ENCODE data around the gene C20orf204. TPM values are rescaled to one million over a fixed set of nuclear protein-coding genes. Genes with fewer than 3 reads are reported as not detected.

The C20orf204 gene
- polyA plus RNA-seq, 2 donors = 0.38 to 0.67 TPM

DNA sequence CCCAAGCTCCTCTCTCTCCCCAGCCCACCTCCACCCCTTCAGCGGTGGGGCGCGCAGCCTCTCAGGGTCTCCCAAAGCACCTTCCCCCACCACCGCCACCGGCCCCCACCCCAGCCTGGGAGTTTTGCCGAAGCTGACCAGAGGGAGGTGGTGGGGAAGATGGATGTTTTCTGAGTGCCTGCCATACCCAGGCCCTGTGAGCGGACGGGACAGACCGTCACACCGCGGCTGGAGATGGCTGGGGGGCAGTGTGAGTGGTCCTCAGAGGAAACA is 5.7 kb downstream of the C20orf204 start:
- no peaks in the 10 kb centered on the region for H3K9me3 ChIP-seq (ENCODE audit: control insufficient read depth in 2 of 2, insufficient read depth in 1 of 2, low read depth in 1 of 2, low read length in 1 of 2)
- no peaks in the 10 kb centered on the region for H3K27me3 ChIP-seq (ENCODE audit: control insufficient read depth in 1 of 2, insufficient read depth in 2 of 2, low read length in 2 of 2)
- H3K27ac ChIP-seq (ENCODE audit: low read depth in 2 of 2, low read length in 1 of 2) = peak overlapping the region in 1 of 2 donors; percentile 26
- H3K4me1 ChIP-seq (ENCODE audit: control insufficient read depth in 2 of 2, insufficient read depth in 2 of 2, low read length in 1 of 2) = peaks cover 11 to 20% of the 10 kb centered on the region in 2 donors
- WGBS, 2 donors = 41 to 45% methylated on average over 11 of the region's 11 CpGs
- peak overlapping the region in 1 of 2 donors; percentile 4 for H3K4me3 ChIP-seq (ENCODE audit: low read depth in 1 of 2, low read length in 2 of 2)
- H3K36me3 ChIP-seq (ENCODE audit: control insufficient read depth in 2 of 2, insufficient read depth in 2 of 2, low read length in 1 of 2) = no peaks in the 10 kb centered on the region

DNA sequence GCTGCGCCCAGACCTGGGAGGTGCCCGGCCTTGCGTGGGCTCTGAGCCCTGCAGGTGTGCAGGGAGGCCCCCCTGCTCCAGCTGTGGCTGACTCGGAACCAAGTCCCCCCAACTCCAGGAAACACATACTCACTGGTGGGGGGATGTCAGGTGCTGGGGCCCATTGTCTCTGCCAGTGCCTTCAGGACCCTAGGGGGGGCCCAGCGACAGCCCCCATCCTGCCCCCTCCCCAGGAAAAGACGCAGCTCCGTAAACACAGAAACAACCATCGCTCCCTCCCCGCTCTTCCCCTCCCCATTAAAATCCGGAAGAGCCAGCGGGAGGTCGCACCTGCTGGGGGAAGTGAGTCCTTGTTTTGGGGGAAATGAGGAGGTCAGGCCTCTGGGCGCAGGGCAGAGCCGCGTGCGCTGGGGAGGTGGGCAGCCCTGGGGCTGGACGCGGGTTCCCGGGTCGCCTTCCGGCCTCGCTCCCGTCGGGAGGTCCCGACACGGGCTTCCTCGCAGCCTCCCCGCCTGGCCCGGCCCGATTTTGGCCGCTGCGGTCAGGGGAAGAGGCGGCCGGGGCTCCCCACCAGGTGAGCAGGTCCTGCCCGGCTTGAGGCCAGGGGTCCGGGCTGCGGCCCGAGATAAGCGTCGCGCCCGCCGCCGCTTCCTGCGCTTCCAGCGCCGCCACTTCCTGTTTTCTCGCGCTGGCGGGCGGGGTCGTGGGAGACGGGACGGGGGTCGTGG is 6.2 kb downstream of the C20orf204 start:
- H3K27me3 ChIP-seq (ENCODE audit: control insufficient read depth in 1 of 2, insufficient read depth in 2 of 2, low read length in 2 of 2) = no peaks in the 10 kb centered on the region
- H3K4me1 ChIP-seq (ENCODE audit: control insufficient read depth in 2 of 2, insufficient read depth in 2 of 2, low read length in 1 of 2) = peaks cover 11 to 20% of the 10 kb centered on the region in 2 donors
- peak overlapping the region in 1 of 2 donors; percentile 26 for H3K27ac ChIP-seq (ENCODE audit: low read depth in 2 of 2, low read length in 1 of 2)
- peak overlapping the region; percentile 28 to 47 for H3K4me3 ChIP-seq (ENCODE audit: low read depth in 1 of 2, low read length in 2 of 2)
- no peaks in the 10 kb centered on the region for H3K36me3 ChIP-seq (ENCODE audit: control insufficient read depth in 2 of 2, insufficient read depth in 2 of 2, low read length in 1 of 2)
- no peaks in the 10 kb centered on the region for H3K9me3 ChIP-seq (ENCODE audit: control insufficient read depth in 2 of 2, insufficient read depth in 1 of 2, low read depth in 1 of 2, low read length in 1 of 2)
- 5 to 6% methylated on average over 45 to 55 of the region's 55 CpGs for WGBS, 2 donors

DNA sequence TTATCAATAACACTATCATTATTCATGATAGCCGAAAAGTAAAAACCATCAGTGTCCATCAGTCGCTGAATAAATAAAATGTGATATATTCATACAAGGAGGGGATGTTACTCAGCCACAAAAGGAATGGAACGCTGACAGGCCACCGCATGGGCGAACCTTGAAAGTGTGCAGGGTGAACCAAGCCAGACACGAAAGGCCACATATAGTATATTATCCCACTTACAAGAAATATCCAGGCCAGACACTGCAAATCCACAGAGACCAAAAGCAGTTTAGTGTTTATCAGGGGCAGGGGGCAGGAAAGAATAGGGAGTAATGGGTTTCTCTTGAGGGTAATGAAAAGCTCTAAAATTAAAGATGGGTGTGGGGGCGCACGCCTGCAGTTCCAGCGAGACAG is 7.8 kb downstream of the C20orf204 start:
- H3K4me1 ChIP-seq (ENCODE audit: control insufficient read depth in 2 of 2, insufficient read depth in 2 of 2, low read length in 1 of 2) = peaks cover 7 to 20% of the 10 kb centered on the region in 2 donors
- no peaks in the 10 kb centered on the region for H3K36me3 ChIP-seq (ENCODE audit: control insufficient read depth in 2 of 2, insufficient read depth in 2 of 2, low read length in 1 of 2)
- H3K27me3 ChIP-seq (ENCODE audit: control insufficient read depth in 1 of 2, insufficient read depth in 2 of 2, low read length in 2 of 2) = peaks cover 0 to 7% of the 10 kb centered on the region in 2 donors
- H3K27ac ChIP-seq (ENCODE audit: low read depth in 2 of 2, low read length in 1 of 2) = no peak overlapping the region
- no peaks in the 10 kb centered on the region for H3K9me3 ChIP-seq (ENCODE audit: control insufficient read depth in 2 of 2, insufficient read depth in 1 of 2, low read depth in 1 of 2, low read length in 1 of 2)
- WGBS, 2 donors = 88 to 91% methylated on average over 9 of the region's 9 CpGs
- H3K4me3 ChIP-seq (ENCODE audit: low read depth in 1 of 2, low read length in 2 of 2) = no peak overlapping the region

DNA sequence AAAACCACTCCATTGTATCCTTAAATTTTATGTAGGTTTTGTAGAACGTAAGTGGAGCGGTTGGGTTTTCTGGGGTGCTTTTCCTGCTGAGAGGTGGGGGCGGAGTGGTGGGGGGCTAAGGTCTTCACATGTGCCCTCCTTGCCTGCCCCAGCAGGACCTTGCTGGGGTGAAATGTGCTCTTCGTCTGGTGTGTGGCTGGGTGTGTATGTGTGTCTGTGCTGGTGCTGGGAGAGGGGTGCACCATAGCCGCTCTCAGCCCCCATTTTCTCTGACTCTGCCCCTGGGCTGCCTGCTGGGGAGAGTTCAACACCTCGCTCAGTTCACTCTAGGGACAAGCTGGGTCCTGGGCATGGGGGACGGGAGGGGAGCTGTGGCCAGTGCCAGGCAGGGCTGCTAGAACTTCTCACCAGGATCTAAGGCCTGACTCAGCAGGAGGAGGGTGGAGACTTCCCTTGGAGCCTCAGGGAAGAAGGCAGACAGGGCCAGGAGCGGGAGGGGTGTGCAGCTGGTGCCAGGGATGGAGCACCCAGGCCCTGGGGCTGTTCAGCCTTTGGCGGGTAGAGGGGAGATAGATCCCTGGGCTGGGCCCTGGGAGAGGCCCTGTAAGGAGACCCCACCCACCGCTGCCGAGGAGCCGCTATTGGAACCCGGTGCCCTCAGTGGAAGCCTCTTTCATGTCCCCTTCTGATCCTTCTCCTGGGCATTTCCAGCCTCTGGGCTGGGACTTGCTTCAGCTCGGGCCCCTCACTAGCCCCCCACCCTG is 8.7 kb downstream of the C20orf204 start:
- no peaks in the 10 kb centered on the region for H3K9me3 ChIP-seq (ENCODE audit: control insufficient read depth in 2 of 2, insufficient read depth in 1 of 2, low read depth in 1 of 2, low read length in 1 of 2)
- peaks cover 0 to 11% of the 10 kb centered on the region in 2 donors for H3K27me3 ChIP-seq (ENCODE audit: control insufficient read depth in 1 of 2, insufficient read depth in 2 of 2, low read length in 2 of 2)
- H3K36me3 ChIP-seq (ENCODE audit: control insufficient read depth in 2 of 2, insufficient read depth in 2 of 2, low read length in 1 of 2) = no peaks in the 10 kb centered on the region
- no peak overlapping the region for H3K4me3 ChIP-seq (ENCODE audit: low read depth in 1 of 2, low read length in 2 of 2)
- peaks cover 8 to 17% of the 10 kb centered on the region in 2 donors for H3K4me1 ChIP-seq (ENCODE audit: control insufficient read depth in 2 of 2, insufficient read depth in 2 of 2, low read length in 1 of 2)
- peak overlapping the region in 1 of 2 donors; percentile 6 for H3K27ac ChIP-seq (ENCODE audit: low read depth in 2 of 2, low read length in 1 of 2)
- 48 to 60% methylated on average over 13 to 14 of the region's 14 CpGs for WGBS, 2 donors

DNA sequence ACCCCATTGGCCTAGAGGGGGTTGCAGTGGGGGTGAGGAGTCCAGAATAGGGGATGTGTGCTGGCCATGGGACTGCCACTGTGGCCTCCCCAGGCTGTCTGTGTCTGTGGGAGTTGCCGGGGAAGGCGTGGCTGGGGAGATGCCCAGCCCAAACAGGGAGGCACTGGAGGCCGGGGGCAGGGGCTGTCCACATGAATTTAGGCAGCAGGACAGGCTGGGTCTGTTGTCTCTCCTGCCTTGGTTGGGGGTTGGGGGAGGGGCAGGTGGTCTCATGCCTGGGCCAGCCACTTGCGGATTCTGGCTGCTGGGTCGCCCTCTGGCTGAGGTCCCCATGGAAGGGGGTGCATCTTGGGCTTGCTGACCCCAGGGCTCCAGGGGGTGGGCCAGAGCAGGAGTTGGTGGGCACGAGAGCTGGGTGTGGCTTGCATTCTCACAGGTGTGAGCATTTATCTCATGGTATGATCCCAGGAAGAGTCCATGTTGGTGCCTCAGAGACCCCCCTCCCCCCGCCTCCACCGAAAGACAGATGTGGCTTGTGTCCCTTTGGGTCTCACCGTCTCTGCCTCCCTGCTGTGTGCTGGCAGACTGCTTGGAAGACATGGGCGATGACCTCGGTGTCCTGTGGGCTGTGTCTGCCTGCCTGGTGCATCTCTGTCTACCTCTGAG is 9.5 kb downstream of the C20orf204 start:
- Histone ChIP-seq H3K4me1 (ENCODE audit: control insufficient read depth in 2 of 2, insufficient read depth in 2 of 2, low read length in 1 of 2) (peaks cover 10 to 19% of the 10 kb centered on the region in 2 donors), H3K27me3 (ENCODE audit: control insufficient read depth in 1 of 2, insufficient read depth in 2 of 2, low read length in 2 of 2) (peaks cover 0 to 14% of the 10 kb centered on the region in 2 donors), H3K27ac (ENCODE audit: low read depth in 2 of 2, low read length in 1 of 2) (peak overlapping the region in 1 of 2 donors; percentile 6), H3K4me3 (ENCODE audit: low read depth in 1 of 2, low read length in 2 of 2) (no peak overlapping the region), H3K9me3 (ENCODE audit: control insufficient read depth in 2 of 2, insufficient read depth in 1 of 2, low read depth in 1 of 2, low read length in 1 of 2) (no peaks in the 10 kb centered on the region), H3K36me3 (ENCODE audit: control insufficient read depth in 2 of 2, insufficient read depth in 2 of 2, low read length in 1 of 2) (no peaks in the 10 kb centered on the region)
- WGBS, 2 donors = 48 to 51% methylated on average over 11 of the region's 11 CpGs

DNA sequence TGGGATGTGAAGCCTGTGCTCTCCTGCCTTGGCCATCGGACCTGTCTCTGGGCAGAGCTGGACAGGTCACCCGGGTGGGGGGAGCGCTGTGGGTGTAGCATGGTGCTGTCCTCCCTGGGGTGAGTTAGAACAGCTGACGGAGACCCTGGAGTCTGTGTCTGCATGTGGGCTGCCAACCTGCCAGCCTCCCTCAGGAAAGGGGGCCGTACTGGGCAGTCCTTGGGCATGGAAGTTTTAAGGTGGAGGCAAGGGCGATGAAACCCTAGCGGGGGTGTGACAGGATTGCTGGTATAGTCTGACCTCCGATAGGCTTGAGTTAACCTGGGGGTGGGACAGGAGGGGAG is 11.0 kb downstream of the C20orf204 start:
- Histone ChIP-seq H3K9me3 (ENCODE audit: control insufficient read depth in 2 of 2, insufficient read depth in 1 of 2, low read depth in 1 of 2, low read length in 1 of 2) (no peaks in the 10 kb centered on the region), H3K4me1 (ENCODE audit: control insufficient read depth in 2 of 2, insufficient read depth in 2 of 2, low read length in 1 of 2) (peaks cover 5 to 17% of the 10 kb centered on the region in 2 donors), H3K4me3 (ENCODE audit: low read depth in 1 of 2, low read length in 2 of 2) (peak overlapping the region in 1 of 2 donors; percentile 25), H3K36me3 (ENCODE audit: control insufficient read depth in 2 of 2, insufficient read depth in 2 of 2, low read length in 1 of 2) (no peaks in the 10 kb centered on the region), H3K27ac (ENCODE audit: low read depth in 2 of 2, low read length in 1 of 2) (no peak overlapping the region), H3K27me3 (ENCODE audit: control insufficient read depth in 1 of 2, insufficient read depth in 2 of 2, low read length in 2 of 2) (peaks cover 0 to 14% of the 10 kb centered on the region in 2 donors)
- WGBS, 2 donors = 73 to 75% methylated on average over 8 of the region's 8 CpGs

DNA sequence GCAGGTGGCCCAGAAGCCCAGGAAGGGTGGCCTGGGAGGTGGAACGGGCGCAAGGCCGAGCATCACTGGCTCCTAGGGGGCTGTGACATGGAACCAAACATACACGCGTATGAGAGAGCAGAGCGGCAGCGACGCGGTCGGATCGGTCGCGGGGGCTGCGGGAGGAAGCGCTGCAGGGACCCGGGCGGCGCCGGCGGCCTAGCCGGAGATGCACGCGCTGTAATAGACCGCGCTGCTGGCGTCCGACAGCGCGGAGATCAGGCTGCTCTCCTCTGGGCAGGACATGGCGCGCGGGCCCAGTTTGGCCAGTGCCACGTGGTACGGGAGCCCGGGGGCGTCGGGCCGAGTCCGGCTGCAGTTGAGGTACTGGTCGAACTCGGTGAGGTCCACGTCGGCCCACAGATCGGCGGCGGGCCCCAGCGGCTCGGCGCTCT is 12.0 kb downstream of the C20orf204 start:
- Histone ChIP-seq H3K4me3 (ENCODE audit: low read depth in 1 of 2, low read length in 2 of 2) (peak overlapping the region; percentile 39 to 48), H3K36me3 (ENCODE audit: control insufficient read depth in 2 of 2, insufficient read depth in 2 of 2, low read length in 1 of 2) (no peaks in the 10 kb centered on the region), H3K27ac (ENCODE audit: low read depth in 2 of 2, low read length in 1 of 2) (no peak overlapping the region), H3K9me3 (ENCODE audit: control insufficient read depth in 2 of 2, insufficient read depth in 1 of 2, low read depth in 1 of 2, low read length in 1 of 2) (no peaks in the 10 kb centered on the region), H3K27me3 (ENCODE audit: control insufficient read depth in 1 of 2, insufficient read depth in 2 of 2, low read length in 2 of 2) (peaks cover 0 to 14% of the 10 kb centered on the region in 2 donors), H3K4me1 (ENCODE audit: control insufficient read depth in 2 of 2, insufficient read depth in 2 of 2, low read length in 1 of 2) (peaks cover 8 to 16% of the 10 kb centered on the region in 2 donors)
- 16 to 21% methylated on average over 38 to 49 of the region's 49 CpGs for WGBS, 2 donors

DNA sequence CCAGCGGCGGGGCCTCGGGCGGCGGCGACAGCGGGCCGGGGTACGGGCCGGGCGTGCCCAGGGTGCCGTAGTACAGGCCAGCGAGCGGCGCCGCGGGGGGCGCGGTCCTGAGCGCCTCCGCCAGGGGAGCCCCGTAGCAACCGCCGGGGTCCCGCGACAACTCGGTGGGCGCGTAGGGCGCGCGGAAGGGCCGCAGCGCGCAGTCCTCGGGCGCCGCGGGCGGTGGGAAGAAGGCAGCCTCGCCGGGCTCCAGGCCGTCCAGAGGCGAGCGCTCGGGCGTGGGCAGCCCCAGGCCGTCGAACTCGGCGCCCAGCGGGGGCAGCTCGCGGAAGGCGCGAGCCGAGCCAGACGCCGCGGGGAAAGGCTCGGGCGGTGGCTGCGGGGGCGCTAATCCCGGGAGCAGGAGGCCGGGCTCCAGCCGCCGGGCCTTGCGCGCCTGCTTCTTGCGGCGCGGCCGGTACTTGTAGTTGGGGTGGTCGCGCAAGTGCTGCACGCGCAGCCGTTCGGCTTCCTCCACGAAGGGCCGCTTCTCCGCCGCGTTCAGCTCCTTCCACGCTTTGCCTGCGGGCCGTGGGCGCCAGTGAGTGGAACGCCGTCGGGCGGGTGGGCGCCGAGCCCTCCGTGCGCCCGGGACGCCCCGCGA is 12.5 kb downstream of the C20orf204 start:
- H3K4me3 ChIP-seq (ENCODE audit: low read depth in 1 of 2, low read length in 2 of 2) = peak overlapping the region; percentile 39 to 48
- H3K4me1 ChIP-seq (ENCODE audit: control insufficient read depth in 2 of 2, insufficient read depth in 2 of 2, low read length in 1 of 2) = peaks cover 8 to 20% of the 10 kb centered on the region in 2 donors
- H3K27ac ChIP-seq (ENCODE audit: low read depth in 2 of 2, low read length in 1 of 2) = no peak overlapping the region
- 3 to 6% methylated on average over 56 to 101 of the region's 101 CpGs for WGBS, 2 donors
- H3K9me3 ChIP-seq (ENCODE audit: control insufficient read depth in 2 of 2, insufficient read depth in 1 of 2, low read depth in 1 of 2, low read length in 1 of 2) = no peaks in the 10 kb centered on the region
- H3K27me3 ChIP-seq (ENCODE audit: control insufficient read depth in 1 of 2, insufficient read depth in 2 of 2, low read length in 2 of 2) = peaks cover 0 to 14% of the 10 kb centered on the region in 2 donors
- H3K36me3 ChIP-seq (ENCODE audit: control insufficient read depth in 2 of 2, insufficient read depth in 2 of 2, low read length in 1 of 2) = no peaks in the 10 kb centered on the region
